DMS153 (cell line): ENCODE data around the gene LAMC1.
A peak's percentile ranks its signal among the peaks of the same experiment; 100 is the strongest.
"Not testable (repeated sequence)": the region's sequence is repeated elsewhere in the genome, so short reads cannot be mapped to it uniquely, and the experiment has no call there.

ENCODE experiments used
- DNase-seq: peaks from one replicate; lab custom pipeline; 2025; lab: John Stamatoyannopoulos, UW

The LAMC1 gene

DNA sequence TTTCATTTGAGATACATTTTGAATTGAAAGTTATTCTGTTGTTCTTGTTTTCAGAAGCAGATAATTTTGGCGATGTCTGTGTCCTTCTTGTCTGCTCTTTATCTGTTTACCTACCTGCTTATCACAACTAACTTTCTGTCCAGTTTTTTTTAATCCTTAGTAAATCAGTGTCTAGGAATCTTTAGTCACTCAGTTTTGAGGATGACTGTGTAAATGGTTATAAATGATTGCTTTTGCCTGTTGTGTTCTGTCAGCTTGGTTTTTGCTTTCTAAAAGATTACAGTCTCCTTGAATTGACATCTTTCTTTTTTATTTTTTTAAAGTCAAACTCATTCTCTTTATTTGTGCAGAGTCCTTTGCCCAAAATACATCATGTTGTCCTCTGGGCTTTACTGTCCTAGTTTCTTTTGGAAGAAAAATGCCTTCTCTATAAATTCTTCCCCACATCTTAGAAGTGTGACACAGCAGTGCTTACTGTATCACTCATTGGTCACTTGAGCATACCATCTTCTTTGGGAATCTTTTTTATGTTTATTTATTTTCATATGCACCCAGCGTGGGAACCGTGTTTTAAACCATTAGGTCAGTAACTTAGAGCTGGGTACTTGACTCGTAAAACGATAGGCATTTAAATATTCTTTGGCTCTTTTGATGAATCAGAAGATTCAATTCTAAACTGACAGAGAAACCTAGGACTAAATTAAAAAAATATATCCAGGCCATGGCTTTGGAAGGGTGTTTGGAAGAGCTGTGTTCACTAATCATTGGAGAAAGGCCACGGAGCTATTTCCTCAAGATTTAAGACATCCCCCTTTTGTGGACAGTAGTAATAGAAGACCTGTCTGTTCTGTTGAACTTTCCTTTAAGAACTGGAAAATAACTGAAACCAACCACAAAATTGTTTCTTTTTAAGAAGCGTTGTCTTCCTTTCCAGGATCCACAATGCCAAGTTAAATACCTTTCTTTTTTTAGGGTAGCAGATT lies 20.9 kb downstream of the LAMC1 start:
- no peak for DNase-seq

GRCh38 chr1:183044893-183045649 lies 21.9 kb downstream of the LAMC1 start:
- DNase-seq = no peak

DNA sequence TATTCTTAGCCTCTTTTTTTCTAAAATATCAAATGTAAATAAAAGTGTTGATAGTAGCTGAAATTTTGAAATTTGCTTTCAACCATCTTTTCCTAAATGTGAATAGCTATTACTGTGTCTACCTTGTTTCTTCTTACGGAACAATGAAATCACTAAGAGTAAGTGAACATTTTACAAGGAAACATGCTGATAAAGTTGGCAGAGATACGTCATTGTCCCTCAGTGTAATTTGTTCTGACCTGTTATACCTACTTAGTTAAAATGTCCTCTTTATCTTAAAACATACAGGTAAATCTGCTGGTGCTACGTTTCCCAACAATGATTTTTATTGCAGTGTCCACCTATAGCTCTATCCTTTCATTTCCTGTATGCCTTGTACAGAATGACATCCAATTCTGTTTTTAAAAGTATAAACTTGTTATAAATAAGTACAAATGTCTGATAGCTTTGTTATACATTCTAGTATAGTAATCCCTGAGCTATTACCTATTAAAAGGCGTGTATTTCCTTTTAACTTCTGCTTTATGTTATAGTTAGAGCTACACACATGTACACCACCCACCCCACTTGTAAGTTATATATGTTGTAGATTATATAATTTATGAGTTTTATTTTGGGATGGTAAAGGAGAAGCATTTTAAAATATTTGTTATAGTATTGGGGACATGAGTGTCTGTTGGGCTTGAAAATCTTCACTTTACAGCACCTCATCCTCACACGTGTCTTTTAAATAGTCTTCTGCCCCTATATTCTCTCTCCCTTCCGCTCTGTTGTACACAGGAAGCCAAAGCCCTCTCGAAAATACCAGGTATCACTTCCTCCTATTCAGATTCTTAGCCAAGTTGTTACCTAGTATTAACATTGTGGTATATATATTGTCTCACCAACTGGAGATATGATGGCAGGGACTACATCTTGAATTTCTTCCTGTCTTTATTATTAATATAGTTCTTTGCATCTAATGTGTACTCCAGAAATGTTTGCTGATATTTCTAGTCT lies 25.2 kb downstream of the LAMC1 start:
- DNase-seq = peak; percentile 28

- no peak for DNase-seq
Observed at GRCh38 chr1:183051546-183051945, 28.3 kb downstream of the LAMC1 start.

- DNase-seq = no peak
Observed at GRCh38 chr1:183052861-183053260, 29.6 kb downstream of the LAMC1 start.

GRCh38 chr1:183058851-183059502 lies 35.8 kb downstream of the LAMC1 start:
- no peak for DNase-seq

DNA sequence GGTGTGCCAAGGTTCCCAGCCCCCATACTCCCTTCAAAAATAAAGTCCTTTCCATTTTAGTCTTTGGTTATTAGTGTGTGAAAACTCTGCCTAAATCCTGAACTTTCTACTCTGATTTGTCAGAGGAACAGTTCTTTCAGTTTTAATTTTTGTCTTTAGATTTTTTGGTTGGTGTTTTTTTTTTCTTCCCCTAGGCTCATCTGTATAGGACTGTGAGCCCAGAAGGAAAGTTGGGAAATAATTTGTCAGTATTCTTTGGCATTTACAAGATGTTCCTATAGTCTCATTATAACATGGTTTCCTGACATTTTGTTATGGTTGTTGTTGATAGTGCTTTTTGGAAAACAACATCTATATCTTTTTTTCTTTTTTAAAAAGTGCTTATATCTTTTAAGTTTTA lies 38.0 kb downstream of the LAMC1 start:
- no peak for DNase-seq

- DNase-seq = no peak
Observed at GRCh38 chr1:183063349-183063748, 40.1 kb downstream of the LAMC1 start.

GRCh38 chr1:183065168-183065706 lies 42.0 kb downstream of the LAMC1 start:
- DNase-seq = no peak

GRCh38 chr1:183066432-183066831 lies 43.2 kb downstream of the LAMC1 start:
- DNase-seq = not testable (repeated sequence)

DNA sequence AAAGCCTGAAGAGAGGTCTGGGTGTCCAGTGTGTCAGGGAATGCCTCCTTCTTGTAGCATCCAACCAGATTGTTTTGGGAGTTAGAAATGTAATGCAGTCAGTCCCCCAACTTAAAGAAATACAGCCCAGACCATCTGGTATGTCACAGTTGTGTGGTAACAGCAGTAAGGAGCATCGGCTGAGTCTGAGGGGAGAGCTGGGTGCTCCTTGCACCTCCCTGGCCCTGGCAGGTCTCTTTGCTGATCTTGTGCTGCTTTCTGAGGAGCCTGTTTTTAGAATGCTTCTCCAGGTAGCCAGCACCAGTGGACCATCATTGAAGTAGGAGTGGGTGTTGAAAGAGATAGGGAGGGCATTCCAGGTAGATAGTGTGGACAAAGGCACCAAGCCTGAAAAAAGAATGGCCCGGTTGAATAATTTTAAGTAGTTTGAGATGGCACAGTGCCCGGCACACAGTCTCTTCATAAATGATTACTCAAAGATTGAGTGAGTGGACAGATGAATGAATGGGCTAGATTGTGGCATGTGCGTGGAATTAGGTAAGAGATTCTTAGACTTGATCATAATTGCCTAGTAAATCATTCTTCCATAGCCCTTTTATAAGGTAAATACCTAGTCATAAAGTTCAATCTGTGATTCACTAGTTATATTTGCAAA lies 46.5 kb downstream of the LAMC1 start:
- DNase-seq = no peak

DNA sequence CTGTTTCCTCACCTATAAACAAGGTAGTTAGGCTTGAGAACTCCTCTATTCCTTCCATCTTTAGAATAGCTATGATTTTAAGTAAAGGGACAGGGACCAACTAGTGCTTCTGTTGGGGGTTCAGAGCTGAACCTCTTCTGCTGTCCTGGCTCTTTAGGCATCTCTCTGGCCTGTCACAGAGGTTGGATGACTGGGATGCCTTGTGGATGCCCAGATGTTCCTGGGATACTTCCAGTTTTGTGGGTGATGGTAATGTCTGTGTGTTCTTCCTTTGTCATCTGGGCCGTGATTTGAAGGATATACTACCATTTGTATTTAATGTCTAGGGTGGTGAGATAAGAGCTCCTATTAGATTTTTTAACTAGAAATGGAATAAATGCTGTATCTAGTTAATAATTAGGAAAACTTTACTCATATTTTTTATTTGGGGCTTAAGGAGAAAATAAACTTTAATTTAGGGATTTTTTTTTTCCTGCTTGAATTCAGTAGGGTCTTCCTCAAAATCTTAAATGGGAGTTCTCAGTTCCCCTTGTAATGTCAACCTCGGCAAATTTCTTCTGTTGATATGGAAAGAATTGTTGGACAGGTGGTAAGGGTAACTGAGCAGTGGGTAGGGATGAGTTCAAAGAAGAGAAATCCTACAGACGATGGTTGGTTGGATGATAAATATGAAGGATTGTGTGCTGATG lies 47.2 kb downstream of the LAMC1 start:
- DNase-seq = no peak

DNA sequence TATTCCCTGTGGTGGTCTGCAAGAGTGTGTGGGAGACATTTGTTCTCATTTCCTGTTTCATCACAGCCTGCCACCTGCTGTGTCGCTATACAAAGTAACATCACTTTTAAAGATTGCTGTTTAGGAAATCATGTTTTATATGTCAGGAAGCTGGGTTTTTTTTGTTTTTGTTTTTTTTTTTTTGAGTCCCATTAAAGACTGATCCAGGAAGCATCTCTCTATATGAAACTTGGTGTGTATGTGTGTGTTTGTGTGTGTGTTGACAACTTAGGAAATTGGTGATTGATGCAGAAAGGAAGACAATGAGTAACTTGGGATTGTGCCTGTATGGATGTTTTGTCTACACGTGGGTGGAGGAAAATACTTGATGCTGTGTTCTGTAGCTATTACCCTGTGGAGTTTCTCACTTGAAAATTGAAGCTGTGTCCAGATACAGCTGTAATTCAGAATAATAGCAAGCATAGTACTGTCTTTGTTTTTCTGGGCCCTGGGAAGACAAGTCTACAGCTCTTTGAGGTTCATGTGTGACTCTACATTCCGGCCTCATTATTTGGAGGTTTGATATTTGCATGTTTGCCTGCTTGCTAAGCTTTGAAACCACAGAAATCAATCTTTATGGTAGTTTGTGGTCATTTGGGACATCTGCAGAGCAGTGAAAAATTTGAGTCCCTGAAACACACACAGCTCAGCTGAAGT lies 47.9 kb downstream of the LAMC1 start:
- DNase-seq = no peak

- not testable (repeated sequence) for DNase-seq
Observed at GRCh38 chr1:183072595-183072994, 49.4 kb downstream of the LAMC1 start.

DNA sequence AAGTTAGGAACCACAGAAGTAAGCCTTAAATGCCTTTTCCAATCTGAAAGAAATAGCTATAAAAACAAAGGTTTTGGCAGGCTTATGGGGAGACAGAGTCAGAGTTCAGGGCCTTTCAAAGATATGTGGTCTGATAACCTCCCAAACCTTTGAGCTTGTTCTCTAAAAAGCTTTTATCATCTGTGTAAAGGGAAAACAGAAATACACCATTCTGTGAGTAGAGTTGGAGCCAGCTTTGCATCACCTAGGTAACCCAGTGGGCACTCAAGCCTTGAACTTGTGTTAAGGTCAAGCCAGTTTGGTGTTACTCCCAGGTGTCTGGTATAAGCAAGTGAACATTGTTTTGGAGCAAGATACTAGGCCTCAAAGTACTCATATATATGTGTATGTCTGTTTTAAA lies 50.1 kb downstream of the LAMC1 start:
- DNase-seq = no peak

DNA sequence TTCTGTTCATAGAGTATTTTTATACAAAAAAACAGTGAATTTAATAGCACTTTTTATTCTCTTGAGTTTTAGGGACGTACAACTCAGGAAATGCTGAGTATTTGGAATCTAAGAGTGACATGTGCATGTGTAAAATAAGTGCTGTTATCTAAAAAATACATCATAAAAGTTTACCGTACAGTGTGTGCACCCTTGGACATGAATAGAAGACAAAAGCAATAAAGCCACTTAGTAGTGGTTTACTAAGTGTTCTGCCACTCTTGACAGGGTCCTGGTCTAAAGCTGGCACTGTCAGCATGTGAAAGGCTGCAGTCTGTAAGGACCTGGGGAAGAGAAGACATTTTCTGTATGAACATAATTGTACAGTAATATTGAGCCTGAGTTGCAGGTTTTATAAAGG lies 51.0 kb downstream of the LAMC1 start:
- DNase-seq = no peak

GRCh38 chr1:183075861-183076260 lies 52.6 kb downstream of the LAMC1 start:
- no peak for DNase-seq

GRCh38 chr1:183077097-183077496 lies 53.9 kb downstream of the LAMC1 start:
- no peak for DNase-seq

DNA sequence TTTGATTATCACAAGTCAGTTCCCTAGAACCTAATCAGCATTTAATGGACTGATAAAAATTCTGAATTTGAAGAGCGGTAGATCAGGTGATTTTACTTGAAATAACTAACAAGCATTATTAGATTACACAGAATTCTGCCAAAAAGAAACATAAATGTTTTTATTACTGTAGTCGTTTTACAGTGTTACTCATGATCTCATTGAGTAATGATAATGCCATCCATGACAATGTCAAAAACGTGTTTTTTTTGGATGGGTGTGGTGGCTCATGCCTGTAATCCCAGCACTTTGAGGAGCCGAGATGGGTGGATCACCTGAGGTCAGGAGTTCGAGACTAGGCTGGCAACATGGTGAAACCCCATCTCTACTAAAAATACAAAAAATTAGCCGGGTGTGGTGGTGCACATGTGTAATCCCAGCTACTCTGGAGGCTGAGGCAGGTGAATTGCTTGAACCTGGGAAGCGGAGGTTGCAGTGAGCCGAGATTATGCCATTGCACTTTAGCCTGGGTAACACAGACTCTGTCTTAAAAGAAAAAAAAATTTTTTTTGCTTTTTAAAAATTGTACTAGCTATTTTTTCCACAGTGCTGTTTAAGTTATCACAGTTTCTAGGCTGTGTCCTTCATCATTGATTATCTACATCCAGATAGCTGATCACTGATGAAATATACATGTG lies 56.6 kb downstream of the LAMC1 start:
- no peak for DNase-seq
